ENCODE results near the gene TMEM30B.
"Not testable (repeated sequence)": the region's sequence is repeated elsewhere in the genome, so short reads cannot be mapped to it uniquely, and the experiment has no call there.

TMEM30B gene

GRCh38 chr14:61281186-61281947 is at the start of gene TMEM30B:
TSS of gene TMEM30B (minus strand) at chr14:61281338. CDS start at chr14:61281147, 191 bp downstream.
- Mint-ChIP-seq H3K9me3 (no peaks in the 10 kb centered on the region), H3K27me3 (peaks cover 10% of the 10 kb centered on the region), H3K4me1 (peaks cover 33% of the 10 kb centered on the region), H3K4me3 (peak within 1 kb of the TSS; percentile 81), H3K36me3 (ENCODE audit: low read depth) (no peaks in the 10 kb centered on the region), H3K27ac (peak within 1 kb of the TSS; percentile 69)
- ATAC-seq, result no peak
- peak; percentile 27 for DNase-seq

GRCh38 chr14:61330511-61330910 is 49.4 kb upstream of the TMEM30B start:
- Mint-ChIP-seq H3K27ac (peak overlapping the region; percentile 92), H3K27me3 (no peaks in the 10 kb centered on the region), H3K36me3 (ENCODE audit: low read depth) (peaks cover 49% of the 10 kb centered on the region), H3K9me3 (no peaks in the 10 kb centered on the region), H3K4me3 (peak overlapping the region; percentile 72), H3K4me1 (peaks cover 90% of the 10 kb centered on the region)
- ATAC-seq, result peak; percentile 62
- no peak for DNase-seq

- H3K27me3 Mint-ChIP-seq, result no peaks in the 10 kb centered on the region
- H3K4me1 Mint-ChIP-seq, result peaks cover 92% of the 10 kb centered on the region
- peak overlapping the region; percentile 92 for H3K27ac Mint-ChIP-seq
- peaks cover 53% of the 10 kb centered on the region for H3K36me3 Mint-ChIP-seq (ENCODE audit: low read depth)
- peak overlapping the region; percentile 72 for H3K4me3 Mint-ChIP-seq
- no peak for DNase-seq
- ATAC-seq, result no peak
- no peaks in the 10 kb centered on the region for H3K9me3 Mint-ChIP-seq
Observed at GRCh38 chr14:61329478-61330051, 48.4 kb upstream of the TMEM30B start.

GRCh38 chr14:61328626-61329262 is 47.6 kb upstream of the TMEM30B start:
- Mint-ChIP-seq H3K4me3 (peak overlapping the region; percentile 72), H3K27ac (peak overlapping the region; percentile 92), H3K9me3 (no peaks in the 10 kb centered on the region), H3K27me3 (no peaks in the 10 kb centered on the region), H3K4me1 (peaks cover 87% of the 10 kb centered on the region), H3K36me3 (ENCODE audit: low read depth) (peaks cover 58% of the 10 kb centered on the region)
- no peak for DNase-seq
- ATAC-seq, result no peak

GRCh38 chr14:61326847-61327246 is 45.7 kb upstream of the TMEM30B start:
- ATAC-seq, result no peak
- H3K36me3 Mint-ChIP-seq (ENCODE audit: low read depth), result peaks cover 69% of the 10 kb centered on the region

GRCh38 chr14:61326146-61326545 is 45.0 kb upstream of the TMEM30B start:
- H3K27ac Mint-ChIP-seq, result peak overlapping the region; percentile 96
- H3K4me3 Mint-ChIP-seq, result peak overlapping the region; percentile 97
- no peaks in the 10 kb centered on the region for H3K27me3 Mint-ChIP-seq
- ATAC-seq (no peak), DNase-seq (no peak)
- peaks cover 66% of the 10 kb centered on the region for H3K36me3 Mint-ChIP-seq (ENCODE audit: low read depth)
- H3K9me3 Mint-ChIP-seq, result no peaks in the 10 kb centered on the region
- H3K4me1 Mint-ChIP-seq, result peaks cover 67% of the 10 kb centered on the region

More at GRCh38 chr14:61326847-61327246, 45.7 kb upstream of the TMEM30B start:
- H3K4me1 Mint-ChIP-seq, result peaks cover 72% of the 10 kb centered on the region
- H3K27me3 Mint-ChIP-seq, result no peaks in the 10 kb centered on the region
- H3K27ac Mint-ChIP-seq, result peak overlapping the region; percentile 96
- DNase-seq, result no peak
- H3K9me3 Mint-ChIP-seq, result no peaks in the 10 kb centered on the region
- peak overlapping the region; percentile 97 for H3K4me3 Mint-ChIP-seq

GRCh38 chr14:61325166-61325565 is 44.0 kb upstream of the TMEM30B start:
- H3K27ac Mint-ChIP-seq, result peak overlapping the region; percentile 96
- H3K4me3 Mint-ChIP-seq, result peak overlapping the region; percentile 97
- no peak for DNase-seq
- H3K36me3 Mint-ChIP-seq (ENCODE audit: low read depth), result peaks cover 64% of the 10 kb centered on the region
- no peaks in the 10 kb centered on the region for H3K27me3 Mint-ChIP-seq
- peaks cover 65% of the 10 kb centered on the region for H3K4me1 Mint-ChIP-seq
- peak; percentile 3 for ATAC-seq
- no peaks in the 10 kb centered on the region for H3K9me3 Mint-ChIP-seq

GRCh38 chr14:61323970-61324369 is 42.8 kb upstream of the TMEM30B start:
- ATAC-seq (no peak), DNase-seq (no peak)
- Mint-ChIP-seq H3K27ac (peak overlapping the region; percentile 96), H3K9me3 (no peaks in the 10 kb centered on the region), H3K4me3 (peak overlapping the region; percentile 97), H3K27me3 (no peaks in the 10 kb centered on the region), H3K4me1 (peaks cover 53% of the 10 kb centered on the region), H3K36me3 (ENCODE audit: low read depth) (peaks cover 56% of the 10 kb centered on the region)

- ATAC-seq (peak; percentile 50), DNase-seq (no peak)
- Mint-ChIP-seq H3K27me3 (no peaks in the 10 kb centered on the region), H3K36me3 (ENCODE audit: low read depth) (peaks cover 52% of the 10 kb centered on the region), H3K4me1 (peaks cover 44% of the 10 kb centered on the region), H3K9me3 (no peaks in the 10 kb centered on the region), H3K27ac (peak overlapping the region; percentile 96), H3K4me3 (peak overlapping the region; percentile 97)
Observed at GRCh38 chr14:61322799-61323290, 41.7 kb upstream of the TMEM30B start.

- Mint-ChIP-seq H3K27ac (peak overlapping the region; percentile 96), H3K27me3 (no peaks in the 10 kb centered on the region), H3K9me3 (no peaks in the 10 kb centered on the region), H3K36me3 (ENCODE audit: low read depth) (peaks cover 47% of the 10 kb centered on the region), H3K4me3 (peak overlapping the region; percentile 97), H3K4me1 (peaks cover 38% of the 10 kb centered on the region)
- ATAC-seq (no peak), DNase-seq (no peak)
Observed at GRCh38 chr14:61322011-61322798, 41.1 kb upstream of the TMEM30B start.

GRCh38 chr14:61321385-61322010 is 40.4 kb upstream of the TMEM30B start, which contains the start of gene PRKCH:
TSS of gene PRKCH (plus strand) at chr14:61321579. CDS start at chr14:61322102, 523 bp downstream.
- peaks cover 31% of the 10 kb centered on the region for H3K4me1 Mint-ChIP-seq
- peak within 1 kb of the TSS; percentile 96 for H3K27ac Mint-ChIP-seq
- H3K27me3 Mint-ChIP-seq, result no peaks in the 10 kb centered on the region
- DNase-seq (peak; percentile 82), ATAC-seq (peak; percentile 53)
- peak within 1 kb of the TSS; percentile 97 for H3K4me3 Mint-ChIP-seq
- H3K9me3 Mint-ChIP-seq, result no peaks in the 10 kb centered on the region
- peaks cover 40% of the 10 kb centered on the region for H3K36me3 Mint-ChIP-seq (ENCODE audit: low read depth)

GRCh38 chr14:61320806-61321384 is 39.8 kb upstream of the TMEM30B start:
- DNase-seq, result no peak
- Mint-ChIP-seq H3K9me3 (no peaks in the 10 kb centered on the region), H3K27ac (no peak overlapping the region), H3K4me3 (peak overlapping the region; percentile 97), H3K36me3 (ENCODE audit: low read depth) (peaks cover 34% of the 10 kb centered on the region), H3K4me1 (peaks cover 25% of the 10 kb centered on the region), H3K27me3 (no peaks in the 10 kb centered on the region)
- no peak for ATAC-seq

GRCh38 chr14:61320170-61320569 is 39.0 kb upstream of the TMEM30B start:
- not testable (repeated sequence) for H3K27ac Mint-ChIP-seq, ATAC-seq, H3K27me3 Mint-ChIP-seq, H3K9me3 Mint-ChIP-seq, DNase-seq, H3K4me3 Mint-ChIP-seq
- Mint-ChIP-seq H3K36me3 (ENCODE audit: low read depth) (peaks cover 26% of the 10 kb centered on the region), H3K4me1 (peaks cover 17% of the 10 kb centered on the region)
